ENCODE data around the gene MPC2. TPM values are rescaled to one million over a fixed set of nuclear protein-coding genes. Genes with fewer than 3 reads are reported as not detected.

Gene MPC2
- total RNA-seq, 1 experiment from 2014 or later = 49.9 TPM

DNA sequence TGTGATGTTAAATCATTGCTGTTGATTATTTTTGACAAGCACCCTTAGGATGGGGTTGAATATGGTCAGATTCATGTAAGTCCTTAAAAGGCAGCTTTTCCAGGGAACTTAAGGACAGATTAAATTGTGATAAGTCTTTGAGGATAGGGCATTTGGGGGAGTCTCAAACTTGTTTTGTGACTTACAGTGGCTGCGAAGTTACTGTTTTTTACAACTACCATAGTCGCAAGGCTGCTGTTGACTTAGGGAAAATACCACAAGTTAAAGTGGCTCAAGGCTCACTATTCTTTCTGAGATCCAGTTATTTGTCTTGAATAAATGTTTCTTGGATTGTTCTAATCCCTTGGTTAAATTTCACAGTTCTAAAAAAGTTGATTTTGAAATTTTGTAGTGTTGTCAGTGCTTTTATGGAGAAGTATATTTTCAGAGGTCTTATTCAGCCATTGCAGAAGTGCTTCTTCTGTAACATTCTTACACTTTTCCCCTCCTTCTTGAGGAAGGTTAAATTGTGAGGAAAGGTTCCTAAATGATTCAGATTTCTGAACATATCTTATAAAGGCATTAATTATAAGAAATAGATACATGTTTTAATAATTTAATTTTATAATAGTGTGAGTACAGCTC lies 47.0 kb upstream of the MPC2 start:
- Histone ChIP-seq H3K27me3 (ENCODE audit: insufficient read depth, low read length) (no peaks in the 10 kb centered on the region), H3K9ac (ENCODE audit: low read length) (no peak overlapping the region), H3K36me3 (ENCODE audit: control insufficient read depth in 1 of 2, insufficient read depth in 2 of 2, low read length in 2 of 2) (no peaks in the 10 kb centered on the region), H3K9me3 (ENCODE audit: control insufficient read depth in 1 of 2, insufficient read depth in 1 of 2, low read depth in 1 of 2, low read length in 2 of 2) (no peaks in the 10 kb centered on the region), H2AFZ (ENCODE audit: low read depth, low read length, poor library complexity, severe bottlenecking) (no peak overlapping the region), H3K9me2 (ENCODE audit: insufficient read depth) (no peaks in the 10 kb centered on the region), H3K4me2 (ENCODE audit: low read length) (no peak overlapping the region), H3K4me1 (ENCODE audit: control insufficient read depth in 1 of 2, insufficient read depth in 2 of 2, low read length in 2 of 2) (0 out of 4 replicates have a peak, but pooled peaks cover 0 to 6% of the 10 kb centered on the region in 2 experiments), H4K20me1 (ENCODE audit: insufficient read depth) (no peaks in the 10 kb centered on the region), H3K27ac (ENCODE audit: low read depth, low read length) (no peak overlapping the region), H3K4me3 (replicated peaks in 1 of 2; ENCODE audit: low read depth in 1 of 2, low read length in 2 of 2) (no peak overlapping the region), H3K79me2 (ENCODE audit: insufficient read depth, low read length) (peaks cover 6% of the 10 kb centered on the region; the same call in 1 of the 2 replicates)
- BruUV-seq (replicated peaks) = no TSS peak
- ChIA-PET RAD21 (ENCODE audit: low non-redundant PET in 1 of 2, low total read pairs in 2 of 2, uncharacterized antibody in 2 of 2, unreplicated experiment in 2 of 2) (no interaction called here), CTCF (no interaction called here), POLR2A (no interaction called here)
- intact Hi-C loops (cut with micrococcal nuclease) = no loop called here
- DNase-seq (ENCODE audit: low read depth, low spot score) (no peak), ATAC-seq (no peak)
- no peak for TF ChIP-seq ZFX (IDR thresholded peaks at IDR 0.05)
- no peak for TF ChIP-seq YY1 (IDR thresholded peaks at IDR 0.05; ENCODE audit: extremely low read depth, insufficient replicate concordance, low read depth, low read length)
- no peak for TF ChIP-seq CBX3 (IDR thresholded peaks at IDR 0.05; ENCODE audit: low read depth)
- TF ChIP-seq ZNF274 (IDR thresholded peaks at IDR 0.05; ENCODE audit: low read depth, low read length) = no peak
- no peak for TF ChIP-seq POLR2AphosphoS5 (IDR thresholded peaks at IDR 0.05; ENCODE audit: low read depth, low read length)
- TF ChIP-seq, protein P1, sequence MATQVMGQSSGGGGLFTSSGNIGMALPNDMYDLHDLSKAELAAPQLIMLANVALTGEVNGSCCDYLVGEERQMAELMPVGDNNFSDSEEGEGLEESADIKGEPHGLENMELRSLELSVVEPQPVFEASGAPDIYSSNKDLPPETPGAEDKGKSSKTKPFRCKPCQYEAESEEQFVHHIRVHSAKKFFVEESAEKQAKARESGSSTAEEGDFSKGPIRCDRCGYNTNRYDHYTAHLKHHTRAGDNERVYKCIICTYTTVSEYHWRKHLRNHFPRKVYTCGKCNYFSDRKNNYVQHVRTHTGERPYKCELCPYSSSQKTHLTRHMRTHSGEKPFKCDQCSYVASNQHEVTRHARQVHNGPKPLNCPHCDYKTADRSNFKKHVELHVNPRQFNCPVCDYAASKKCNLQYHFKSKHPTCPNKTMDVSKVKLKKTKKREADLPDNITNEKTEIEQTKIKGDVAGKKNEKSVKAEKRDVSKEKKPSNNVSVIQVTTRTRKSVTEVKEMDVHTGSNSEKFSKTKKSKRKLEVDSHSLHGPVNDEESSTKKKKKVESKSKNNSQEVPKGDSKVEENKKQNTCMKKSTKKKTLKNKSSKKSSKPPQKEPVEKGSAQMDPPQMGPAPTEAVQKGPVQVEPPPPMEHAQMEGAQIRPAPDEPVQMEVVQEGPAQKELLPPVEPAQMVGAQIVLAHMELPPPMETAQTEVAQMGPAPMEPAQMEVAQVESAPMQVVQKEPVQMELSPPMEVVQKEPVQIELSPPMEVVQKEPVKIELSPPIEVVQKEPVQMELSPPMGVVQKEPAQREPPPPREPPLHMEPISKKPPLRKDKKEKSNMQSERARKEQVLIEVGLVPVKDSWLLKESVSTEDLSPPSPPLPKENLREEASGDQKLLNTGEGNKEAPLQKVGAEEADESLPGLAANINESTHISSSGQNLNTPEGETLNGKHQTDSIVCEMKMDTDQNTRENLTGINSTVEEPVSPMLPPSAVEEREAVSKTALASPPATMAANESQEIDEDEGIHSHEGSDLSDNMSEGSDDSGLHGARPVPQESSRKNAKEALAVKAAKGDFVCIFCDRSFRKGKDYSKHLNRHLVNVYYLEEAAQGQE (IDR thresholded peaks at IDR 0.05; ENCODE audit: low read depth) = no peak
- TF ChIP-seq, protein P2, sequence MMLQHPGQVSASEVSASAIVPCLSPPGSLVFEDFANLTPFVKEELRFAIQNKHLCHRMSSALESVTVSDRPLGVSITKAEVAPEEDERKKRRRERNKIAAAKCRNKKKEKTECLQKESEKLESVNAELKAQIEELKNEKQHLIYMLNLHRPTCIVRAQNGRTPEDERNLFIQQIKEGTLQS (IDR thresholded peaks at IDR 0.05) = no peak
- no peak for TF ChIP-seq TCF7L2 (IDR thresholded peaks at IDR 0.05; ENCODE audit: borderline replicate concordance, extremely low read depth, insufficient read depth, insufficient read length)

Measured in HCT116 (cell line).